SW480 (cell line): Measurements from ENCODE around the gene PRPF6.

Experiments
- DNase-seq: peaks from one replicate; pipeline ENCODE4 v3.0.0-alpha.2; 2016; ENCODE audit warnings: low spot score

The PRPF6 gene, protein sequence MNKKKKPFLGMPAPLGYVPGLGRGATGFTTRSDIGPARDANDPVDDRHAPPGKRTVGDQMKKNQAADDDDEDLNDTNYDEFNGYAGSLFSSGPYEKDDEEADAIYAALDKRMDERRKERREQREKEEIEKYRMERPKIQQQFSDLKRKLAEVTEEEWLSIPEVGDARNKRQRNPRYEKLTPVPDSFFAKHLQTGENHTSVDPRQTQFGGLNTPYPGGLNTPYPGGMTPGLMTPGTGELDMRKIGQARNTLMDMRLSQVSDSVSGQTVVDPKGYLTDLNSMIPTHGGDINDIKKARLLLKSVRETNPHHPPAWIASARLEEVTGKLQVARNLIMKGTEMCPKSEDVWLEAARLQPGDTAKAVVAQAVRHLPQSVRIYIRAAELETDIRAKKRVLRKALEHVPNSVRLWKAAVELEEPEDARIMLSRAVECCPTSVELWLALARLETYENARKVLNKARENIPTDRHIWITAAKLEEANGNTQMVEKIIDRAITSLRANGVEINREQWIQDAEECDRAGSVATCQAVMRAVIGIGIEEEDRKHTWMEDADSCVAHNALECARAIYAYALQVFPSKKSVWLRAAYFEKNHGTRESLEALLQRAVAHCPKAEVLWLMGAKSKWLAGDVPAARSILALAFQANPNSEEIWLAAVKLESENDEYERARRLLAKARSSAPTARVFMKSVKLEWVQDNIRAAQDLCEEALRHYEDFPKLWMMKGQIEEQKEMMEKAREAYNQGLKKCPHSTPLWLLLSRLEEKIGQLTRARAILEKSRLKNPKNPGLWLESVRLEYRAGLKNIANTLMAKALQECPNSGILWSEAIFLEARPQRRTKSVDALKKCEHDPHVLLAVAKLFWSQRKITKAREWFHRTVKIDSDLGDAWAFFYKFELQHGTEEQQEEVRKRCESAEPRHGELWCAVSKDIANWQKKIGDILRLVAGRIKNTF

DNA sequence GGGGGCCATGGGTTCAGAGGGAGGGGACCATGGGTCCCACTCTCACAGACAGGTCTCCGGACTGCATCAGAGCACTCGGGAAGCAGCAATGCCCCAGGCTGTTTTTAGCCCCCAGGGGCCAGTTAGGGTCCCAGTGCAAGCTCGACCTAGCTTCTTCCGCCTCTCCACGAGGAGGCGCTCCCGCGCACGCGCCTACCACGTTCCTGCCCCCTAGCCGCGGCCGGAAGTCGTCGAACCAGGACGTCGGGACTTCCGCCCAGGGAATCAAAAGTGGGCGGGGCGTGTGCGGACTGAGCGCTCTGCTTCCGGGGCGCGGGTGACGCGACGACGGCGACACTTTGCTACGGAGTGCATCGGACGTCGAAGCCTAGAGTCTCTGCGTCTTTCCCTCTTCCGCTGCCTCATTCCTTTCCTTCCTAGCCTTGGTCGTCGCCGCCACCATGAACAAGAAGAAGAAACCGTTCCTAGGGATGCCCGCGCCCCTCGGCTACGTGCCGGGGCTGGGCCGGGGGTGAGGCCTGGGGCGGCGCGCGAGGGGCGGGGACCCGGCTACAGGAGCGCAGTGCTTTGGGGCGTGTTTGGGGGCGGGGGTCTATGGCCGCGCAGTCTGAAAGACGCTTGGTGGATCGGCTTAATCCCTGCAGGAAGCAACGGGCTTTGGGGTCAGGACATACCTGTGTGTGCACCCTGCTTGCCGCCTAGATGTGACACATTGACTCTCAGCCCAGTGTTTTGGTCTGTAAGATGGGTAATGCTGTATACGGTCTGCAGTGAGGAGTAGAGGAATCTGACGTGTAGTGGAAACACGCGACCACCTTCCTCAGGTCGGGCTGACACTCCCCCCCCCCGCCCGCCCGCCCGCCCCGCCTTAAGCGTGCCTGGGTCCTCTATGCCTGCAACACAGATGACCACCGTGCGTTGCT is at the start of gene PRPF6:
PRPF6 (plus strand) TSS at position 327 of the 923 bp plus-strand sequence; CDS start at position 441, 114 bp downstream.
- peak; percentile 99 for DNase-seq

DNA sequence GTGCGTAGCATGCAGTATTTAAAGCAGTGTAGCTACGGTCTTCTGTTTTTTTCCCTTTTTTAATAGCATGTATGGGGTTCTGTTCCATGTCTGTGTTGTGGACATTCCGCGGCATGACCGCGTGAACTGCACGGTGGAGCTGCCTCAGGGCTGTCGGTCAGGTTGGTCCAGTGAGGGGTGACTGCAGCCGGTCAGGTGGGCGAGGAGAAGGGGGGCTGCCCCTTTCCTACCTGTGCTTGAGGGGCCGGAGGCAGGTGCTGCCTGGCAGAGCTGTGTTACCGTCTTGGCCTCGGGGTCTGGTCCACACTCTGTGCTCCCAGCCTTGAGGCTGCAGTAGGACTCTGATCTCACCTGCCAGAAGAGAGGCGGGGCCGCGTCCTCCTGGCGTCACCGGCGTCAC is 49.2 kb upstream of the PRPF6 start:
- DNase-seq: no peak

DNA sequence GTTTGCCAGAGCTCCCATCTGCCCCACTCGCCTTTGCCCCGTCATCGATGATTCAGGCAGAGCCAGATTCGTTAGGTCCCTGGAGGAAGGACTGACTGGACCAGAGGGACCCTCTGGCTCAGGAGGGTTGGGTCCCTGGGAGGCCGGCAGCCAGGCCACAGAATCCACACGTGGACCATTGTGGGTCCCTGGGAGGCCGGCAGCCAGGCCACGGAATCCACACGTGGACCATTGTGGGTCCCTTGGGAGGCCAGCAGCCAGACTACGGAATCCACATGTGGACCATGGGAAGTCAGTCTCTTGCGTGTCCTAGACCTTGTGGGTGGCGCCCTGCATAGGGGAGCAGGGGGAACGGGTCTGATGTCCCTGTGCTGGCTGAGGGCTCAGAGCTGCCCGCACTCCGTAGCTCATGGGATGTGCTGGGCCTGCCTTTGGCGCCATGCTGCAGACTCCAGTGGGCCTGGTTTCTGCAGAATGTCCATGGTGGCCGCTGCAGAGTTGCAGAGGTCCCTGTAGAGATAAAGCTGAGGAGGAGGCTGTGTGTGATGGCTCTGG is 48.2 kb upstream of the PRPF6 start:
- no peak for DNase-seq

DNA sequence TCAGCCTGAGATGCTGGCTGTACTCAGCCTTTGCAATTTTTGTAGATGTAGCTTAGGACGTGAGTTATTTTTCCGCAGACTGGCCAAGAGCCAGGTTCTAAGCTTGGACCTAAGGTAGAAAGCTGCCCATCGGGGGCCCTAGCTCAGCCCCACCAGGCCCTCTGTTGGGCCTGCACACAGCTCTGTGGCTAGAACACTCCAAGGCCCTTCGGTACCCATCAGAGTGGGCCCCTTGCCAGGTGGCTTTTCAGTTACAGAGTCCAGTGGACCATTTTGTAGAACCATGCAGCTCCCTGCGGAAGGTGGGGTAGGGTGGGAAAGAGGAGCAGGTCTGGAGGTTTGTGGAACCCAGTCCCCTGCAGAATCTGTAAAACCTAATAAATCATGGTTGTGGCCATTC is 47.3 kb upstream of the PRPF6 start:
- DNase-seq: no peak

DNA sequence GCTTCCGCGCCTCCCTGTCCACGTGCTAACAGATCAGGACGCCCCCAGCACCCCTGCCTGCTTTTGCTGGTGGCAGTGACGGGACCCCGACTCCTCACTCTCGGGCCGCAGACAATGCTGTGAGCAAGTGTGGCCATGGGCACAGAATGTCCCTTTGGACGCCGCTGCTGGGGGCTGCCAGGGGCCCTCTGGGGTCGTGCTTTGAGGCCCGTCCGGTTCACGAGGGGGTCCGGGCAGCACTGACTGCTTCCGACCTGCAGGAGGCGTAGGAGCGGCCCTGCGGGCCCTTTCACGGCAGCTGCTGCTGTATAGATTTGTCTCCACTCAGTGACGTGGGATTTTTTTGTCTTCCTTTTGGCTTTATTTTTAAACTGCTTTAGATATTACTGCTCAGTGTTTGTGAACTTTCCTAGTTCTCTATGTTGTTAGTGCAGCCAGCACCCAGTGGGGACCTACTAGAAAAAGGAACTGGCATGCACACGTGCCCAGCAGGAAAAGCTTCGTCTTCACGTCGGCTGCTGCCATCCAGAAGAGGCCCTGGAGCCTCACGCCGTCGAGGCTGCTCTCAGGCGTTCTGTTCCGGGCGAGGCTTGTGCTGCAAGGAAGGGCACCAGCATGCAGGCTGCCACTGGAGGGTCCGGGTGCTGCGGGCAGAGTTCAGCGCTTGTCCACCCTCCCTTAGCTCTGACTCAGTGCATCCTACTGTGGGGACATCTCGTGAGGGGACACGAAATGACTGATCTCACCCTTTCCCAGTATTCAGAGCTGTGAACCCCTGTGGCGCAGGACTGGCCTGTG is 46.5 kb upstream of the PRPF6 start:
- no peak for DNase-seq

DNA sequence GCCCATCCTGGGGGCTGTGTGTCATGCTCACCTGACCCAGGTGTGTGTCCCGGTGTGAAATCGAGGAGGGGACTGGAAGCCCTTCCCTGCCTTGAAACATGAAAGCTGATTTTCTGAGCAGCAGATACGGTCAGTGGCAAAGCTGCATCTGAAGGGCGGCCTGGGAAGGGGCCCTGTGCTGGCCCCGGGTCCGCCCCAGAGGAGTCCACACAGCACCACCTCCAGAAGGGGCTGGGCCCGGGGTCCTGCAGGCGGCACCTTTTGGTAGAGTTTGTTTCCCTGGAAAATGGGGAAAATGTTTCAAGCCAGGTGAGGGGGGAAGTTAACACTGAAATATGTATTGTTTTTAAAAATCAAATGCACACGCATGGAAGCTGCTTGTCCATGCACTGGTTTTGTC is 45.5 kb upstream of the PRPF6 start:
- no peak for DNase-seq

DNA sequence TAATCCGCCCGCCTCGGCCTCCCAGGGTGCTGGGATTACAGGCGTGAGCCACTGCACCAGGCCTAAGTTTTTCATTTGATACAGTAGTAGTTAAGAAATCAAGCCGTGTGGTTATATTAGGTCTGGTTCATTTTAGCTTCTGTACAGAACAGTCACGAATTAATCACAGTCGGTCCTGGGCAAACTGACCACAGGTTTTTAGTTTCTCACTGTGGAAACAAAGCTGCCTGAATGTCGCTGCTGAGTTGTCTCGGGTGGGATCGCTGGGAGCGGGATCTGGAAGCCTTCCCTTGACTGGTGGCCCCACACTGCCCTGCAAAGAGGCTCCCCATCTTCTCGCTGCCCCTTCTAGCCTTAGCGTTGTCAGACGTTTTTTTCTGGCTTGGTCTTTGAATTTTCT is 43.3 kb upstream of the PRPF6 start:
- no peak for DNase-seq

DNA sequence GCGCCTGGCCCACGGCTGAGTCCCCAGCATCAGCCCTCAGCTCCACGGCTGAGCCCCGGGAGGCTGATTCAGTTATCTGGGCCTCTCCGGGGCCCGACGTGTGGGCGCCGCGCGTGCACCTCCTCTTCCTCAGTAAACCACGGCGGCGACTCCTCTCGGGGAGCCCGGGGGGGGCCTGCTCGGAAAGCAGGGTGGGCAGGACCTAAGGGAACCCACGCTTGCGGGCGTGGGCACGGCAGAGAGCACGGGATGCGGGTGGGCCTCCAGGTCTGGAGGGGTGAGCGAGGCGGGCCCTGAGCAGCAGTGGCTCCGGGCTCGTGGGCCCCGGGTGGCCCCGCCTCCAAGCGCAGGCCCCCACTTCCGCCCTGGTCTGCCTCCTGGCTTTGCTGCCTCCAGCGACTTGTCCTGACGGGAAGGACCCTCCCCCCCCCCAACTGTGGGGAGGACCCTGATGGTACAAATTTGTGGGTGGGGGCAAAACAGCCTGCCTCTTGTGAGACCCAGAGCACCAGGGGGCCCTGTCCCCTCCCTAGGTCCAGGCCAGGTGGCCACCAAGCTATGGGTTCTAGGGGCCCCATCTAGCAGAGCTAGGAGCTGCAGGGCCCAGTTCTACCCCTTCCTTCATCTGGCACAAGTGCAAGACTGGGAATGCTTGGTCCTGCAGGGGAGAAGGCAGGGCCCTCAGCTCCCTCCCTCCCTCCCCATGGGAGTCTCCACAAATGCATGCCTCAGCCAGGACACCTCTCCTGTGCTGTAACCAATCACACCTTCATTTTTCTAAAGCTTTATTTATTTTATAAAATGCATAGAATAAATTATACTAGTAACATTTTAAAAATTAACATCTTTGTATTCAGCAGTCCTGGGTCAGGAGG is 41.6 kb upstream of the PRPF6 start:
- no peak for DNase-seq

DNA sequence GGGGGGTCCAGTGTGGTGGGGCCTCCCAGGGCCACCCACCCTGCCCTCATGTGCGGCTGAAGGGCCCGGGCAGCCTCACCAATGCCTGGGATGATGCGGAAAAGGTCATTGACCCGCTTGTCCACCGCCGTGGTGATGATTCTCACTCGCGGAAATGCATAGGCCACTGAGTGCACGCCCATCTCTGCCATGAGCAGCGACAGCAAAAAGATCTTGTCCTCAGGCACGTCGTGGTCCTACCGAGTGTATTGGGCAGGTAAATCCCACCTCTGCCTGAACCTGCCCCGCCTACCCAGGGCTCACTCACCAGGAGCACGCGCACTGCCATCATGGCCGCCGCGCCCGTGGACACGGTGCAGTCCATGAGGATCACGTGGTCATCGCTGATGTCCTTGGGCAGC is 40.9 kb upstream of the PRPF6 start:
- DNase-seq: no peak

DNA sequence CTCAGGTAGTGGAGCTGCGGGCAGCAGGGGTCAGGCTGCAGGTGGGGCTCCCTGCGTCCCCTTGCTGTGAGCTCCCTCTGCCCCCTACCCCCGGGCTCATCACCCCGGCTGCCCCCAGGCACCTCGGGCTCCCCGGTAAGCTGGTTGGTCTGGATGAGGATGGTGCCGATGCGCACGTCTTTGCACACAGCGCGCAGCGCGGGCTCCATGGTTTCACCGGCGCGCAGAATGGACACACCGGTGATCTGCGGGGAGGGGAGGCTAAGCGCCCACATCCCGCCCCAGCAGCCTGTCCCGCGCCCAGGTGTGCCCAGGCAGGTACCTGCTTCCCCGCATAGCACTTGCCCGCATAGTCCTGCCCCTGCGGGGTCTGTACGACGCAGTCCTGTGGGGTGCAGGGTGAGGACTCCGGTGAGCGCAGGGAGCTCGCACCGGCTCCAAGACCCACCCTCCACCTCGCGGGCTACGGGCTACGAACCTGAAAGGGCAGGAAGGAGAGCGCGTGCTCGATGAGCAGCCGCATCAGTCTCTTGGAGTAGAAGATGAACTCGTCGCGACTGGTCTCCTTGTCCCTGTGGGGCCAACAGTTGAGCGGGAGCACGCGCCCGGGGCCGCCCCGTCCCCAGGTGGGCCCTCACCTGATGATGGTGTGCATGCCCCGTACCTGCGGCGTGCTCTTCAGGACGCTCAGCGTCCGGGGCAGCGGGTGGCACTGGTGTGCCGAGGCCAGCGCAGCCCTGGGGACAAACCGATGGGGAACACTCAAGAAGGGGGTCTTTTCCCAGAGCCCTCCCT is 40.3 kb upstream of the PRPF6 start:
- no peak for DNase-seq

DNA sequence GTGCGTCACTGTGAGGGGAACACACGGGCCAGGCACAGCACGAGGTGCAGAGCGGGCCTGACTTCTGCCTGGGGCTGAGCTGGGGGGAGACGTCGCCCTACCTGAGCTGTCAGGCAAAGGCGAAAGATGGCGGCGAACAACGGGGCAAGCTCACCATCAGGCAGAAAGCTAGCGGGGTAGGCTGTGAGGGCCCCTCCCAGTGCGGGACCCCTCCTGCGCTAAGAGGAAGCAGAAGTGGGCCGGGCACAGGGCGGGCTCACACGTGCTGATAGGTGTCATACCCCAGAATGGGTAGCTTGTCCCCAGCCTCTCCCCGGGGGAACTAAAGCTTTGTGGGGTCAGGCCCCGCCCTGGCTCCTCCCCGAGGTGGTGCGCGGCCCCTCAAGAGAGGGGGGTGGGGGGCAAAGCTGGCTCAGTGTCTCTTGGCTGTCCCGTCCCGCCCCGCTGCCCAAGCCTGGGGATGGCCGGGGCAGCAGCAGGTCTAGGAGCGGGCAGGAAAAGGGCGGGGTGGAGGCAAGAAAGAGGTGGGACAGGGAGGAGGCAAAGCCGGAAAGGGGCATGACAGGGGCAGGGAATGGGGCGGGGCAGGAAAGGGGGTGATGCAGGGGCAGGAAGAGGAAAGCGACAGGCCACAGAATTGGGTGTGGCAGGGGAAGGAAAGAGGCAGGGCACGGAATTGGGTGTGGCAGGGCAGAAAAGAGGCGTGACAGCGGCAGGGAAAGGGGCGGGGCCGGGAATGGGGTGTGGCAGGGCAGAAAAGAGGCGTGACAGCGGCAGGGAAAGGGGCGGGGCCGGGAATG is 39.5 kb upstream of the PRPF6 start:
- peak; percentile 96 for DNase-seq

DNA sequence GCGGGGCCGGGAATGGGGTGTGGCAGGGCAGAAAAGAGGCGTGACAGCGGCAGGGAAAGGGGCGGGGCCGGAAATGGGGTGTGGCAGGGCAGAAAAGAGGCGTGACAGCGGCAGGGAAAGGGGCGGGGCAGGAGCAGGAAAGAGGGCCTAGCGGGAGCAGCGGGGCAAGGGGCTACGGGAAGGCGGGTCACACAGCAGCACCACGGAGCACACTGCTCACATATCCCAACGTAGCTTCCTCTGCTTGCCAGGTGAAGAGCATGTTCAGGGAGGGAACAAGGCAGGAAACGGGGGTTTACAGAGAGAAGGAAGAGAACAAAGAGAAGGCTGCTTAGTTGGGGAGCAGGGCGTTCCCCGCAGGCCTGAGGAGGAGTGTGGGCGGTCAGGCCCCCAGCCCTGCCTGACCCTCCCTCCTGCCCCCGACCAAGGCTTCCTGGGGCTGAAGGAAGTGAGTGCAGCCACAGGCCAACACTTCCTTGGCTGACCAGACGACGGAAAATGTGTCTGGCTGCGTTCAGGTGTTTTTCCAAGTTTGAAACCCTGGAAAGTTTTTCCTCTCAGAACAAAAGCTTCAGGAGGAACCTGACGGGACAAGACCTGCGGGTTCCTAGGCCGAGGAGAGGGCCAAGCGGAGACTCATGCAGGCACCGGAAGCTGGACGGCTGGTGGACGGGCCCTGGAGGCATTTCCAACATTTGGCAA is 38.5 kb upstream of the PRPF6 start:
- peak; percentile 75 for DNase-seq

DNA sequence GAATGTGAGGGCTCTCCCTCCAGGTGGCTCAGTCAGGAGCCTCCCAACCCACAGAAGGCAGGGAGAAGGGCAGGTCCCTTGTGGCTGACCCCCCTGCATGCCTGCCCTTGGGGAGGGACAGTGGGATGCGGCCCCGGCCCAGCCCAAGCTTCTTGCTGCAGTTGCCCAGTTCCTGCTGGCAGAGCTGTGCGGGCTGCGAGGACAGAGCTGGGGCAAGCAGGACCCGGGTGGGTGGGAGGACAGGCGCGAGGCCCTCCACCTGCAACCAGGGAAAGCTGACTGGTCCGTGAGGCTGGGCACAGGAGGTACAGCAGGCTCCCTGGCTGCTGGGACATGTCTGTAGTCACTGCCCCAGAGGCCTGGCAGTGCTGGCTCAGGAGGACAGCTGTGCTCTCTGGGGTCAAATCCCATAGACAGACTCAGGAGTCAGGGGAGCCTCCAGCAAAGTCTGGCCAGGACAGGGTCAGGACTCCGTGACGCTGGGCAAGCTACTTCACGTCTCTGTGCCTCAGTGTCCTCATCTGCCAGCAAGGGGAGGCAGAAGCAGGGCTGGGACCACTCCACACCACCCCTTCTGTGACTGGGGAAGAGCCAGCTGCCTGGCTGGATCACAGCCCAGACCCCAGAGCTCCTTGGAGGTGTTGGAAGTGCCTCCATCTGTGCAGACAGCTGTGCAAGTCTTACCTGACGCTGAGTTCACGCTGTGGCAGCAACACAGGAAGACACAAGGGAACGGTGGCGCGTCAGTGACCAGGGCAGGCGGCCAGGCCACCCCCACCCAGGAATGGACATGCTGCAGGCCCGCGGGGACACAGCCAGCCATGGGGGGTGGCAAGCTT is 37.7 kb upstream of the PRPF6 start:
- DNase-seq: no peak

DNA sequence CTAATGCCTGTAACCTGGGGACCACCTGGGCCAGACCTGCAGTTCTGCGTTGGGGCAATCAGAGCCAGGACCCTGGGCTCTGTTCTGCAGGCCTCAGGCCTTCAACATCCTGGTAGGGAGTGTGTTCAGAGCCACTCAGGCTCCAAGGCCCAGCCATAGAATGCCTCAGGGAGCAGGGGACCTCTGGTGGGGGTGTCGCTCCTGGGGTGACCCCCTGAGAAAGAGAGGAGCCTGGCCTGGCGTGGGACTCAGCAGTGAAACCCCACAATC is 37.2 kb upstream of the PRPF6 start:
- DNase-seq: no peak

DNA sequence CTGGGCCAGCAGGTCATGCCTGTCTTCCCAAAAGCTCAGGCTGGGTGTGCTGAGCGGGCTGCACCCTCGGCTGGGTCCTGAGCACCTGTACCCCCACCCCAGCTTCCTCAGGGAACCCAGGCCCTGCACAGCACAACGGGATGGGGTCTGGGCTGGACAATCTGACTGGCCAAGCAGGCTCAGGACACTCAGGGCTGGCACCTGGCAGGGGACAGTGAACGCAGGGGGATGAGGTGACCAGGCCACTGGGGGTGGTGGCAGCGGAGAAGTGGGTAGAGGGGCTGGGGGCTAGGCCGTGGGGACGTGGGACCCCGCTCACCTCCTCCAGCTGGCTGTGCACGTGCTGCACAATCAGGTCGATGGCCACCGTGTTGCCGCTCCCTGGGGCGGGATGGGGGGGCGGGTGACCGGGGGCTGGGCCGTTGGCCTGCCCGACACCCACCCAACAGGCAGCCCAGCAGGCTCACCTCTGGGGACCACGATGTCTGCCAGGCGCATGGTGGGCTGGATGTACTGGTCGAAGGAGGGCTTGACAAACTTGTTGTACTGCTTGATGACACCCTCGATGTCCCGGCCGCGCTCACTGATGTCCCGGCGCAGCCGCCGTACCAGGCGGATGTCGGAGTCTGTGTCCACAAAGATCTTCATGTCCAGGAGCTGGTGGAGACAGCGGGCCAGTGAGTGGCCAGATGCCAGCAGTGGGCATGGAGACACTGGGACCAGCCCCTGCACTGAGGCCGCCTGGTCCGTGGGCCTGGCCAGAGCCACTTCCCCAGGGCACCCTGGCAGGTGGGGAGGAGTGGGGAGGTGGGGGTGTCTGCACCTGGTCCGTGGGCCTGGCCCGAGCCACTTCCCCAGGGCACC is 36.6 kb upstream of the PRPF6 start:
- DNase-seq: no peak
